OCI-LY1 (cell line): ENCODE measurements around the gene LRIG3.

Experiments
- H2AFZ ChIP-seq: fragments of 200-600 bp; sonication (generic), shearing (Covaris generic); 2 replicates; pipeline ENCODE4 v1.6.0; 2014; ENCODE audit warnings: antibody characterized with exemption, mild to moderate bottlenecking, low read length
- H3F3A ChIP-seq: fragments of 200-600 bp; sonication (generic), shearing (Covaris generic); 2 replicates; pipeline ENCODE4 v1.6.0; 2014; ENCODE audit warnings: mild to moderate bottlenecking, antibody characterized with exemption, low read length, moderate library complexity; ENCODE audit not compliant: insufficient read depth
- H3K27ac ChIP-seq: fragments of 200-600 bp; sonication (generic); 2 replicates; pipeline ENCODE4 v1.5.1; 2014; ENCODE audit warnings: low read length, mixed run types, mild to moderate bottlenecking, low read depth; ENCODE audit not compliant: poor library complexity, severe bottlenecking
- H3K27me3 ChIP-seq: fragments of 200-600 bp; sonication (generic); 2 replicates; pipeline ENCODE4 v1.6.0; 2014; ENCODE audit warnings: antibody characterized with exemption, mild to moderate bottlenecking, low read length, moderate library complexity; ENCODE audit not compliant: insufficient read depth
- H3K36me3 ChIP-seq: fragments of 200-600 bp; sonication (generic); 2 replicates; pipeline ENCODE4 v1.6.1; 2014; ENCODE audit warnings: mild to moderate bottlenecking, antibody characterized with exemption, low read length, moderate library complexity, mixed read lengths; ENCODE audit not compliant: insufficient read depth
- H3K4me1 ChIP-seq: fragments of 200-600 bp; sonication (generic); 2 replicates; pipeline ENCODE4 v1.5.1; 2014; ENCODE audit warnings: mild to moderate bottlenecking, low read length, moderate library complexity; ENCODE audit not compliant: insufficient read depth, severe bottlenecking
- H3K4me2 ChIP-seq: fragments of 200-600 bp; sonication (generic), shearing (Covaris generic); 2 replicates; pipeline ENCODE4 v1.6.1; 2014; ENCODE audit warnings: low read length
- H3K4me3 ChIP-seq: fragments of 200-600 bp; sonication (generic); 2 replicates; pipeline ENCODE4 v1.5.1; 2014; ENCODE audit warnings: low read length, low read depth, mild to moderate bottlenecking, mixed read lengths; ENCODE audit not compliant: poor library complexity, severe bottlenecking
- H3K79me2 ChIP-seq: fragments of 200-600 bp; shearing (Covaris generic); 2 replicates; pipeline ENCODE4 v1.6.1; 2016; ENCODE audit warnings: mixed run types, low read length, mixed read lengths; ENCODE audit not compliant: insufficient read depth
- H3K9ac ChIP-seq: fragments of 200-600 bp; sonication (generic), shearing (Covaris generic); 2 replicates; pipeline ENCODE4 v1.6.1; 2014; ENCODE audit warnings: mild to moderate bottlenecking, low read length, mixed read lengths
- H3K9me2 ChIP-seq: fragments of 200-600 bp; sonication (generic), shearing (Covaris generic); 2 replicates; pipeline ENCODE4 v1.6.1; 2014; ENCODE audit warnings: low read depth, mild to moderate bottlenecking, low read length, mixed read lengths
- H3K9me3 ChIP-seq: fragments of 200-600 bp; shearing (Covaris generic); 2 replicates; pipeline ENCODE4 v1.6.1; 2014; ENCODE audit warnings: low read length, mixed read lengths
- H4K20me1 ChIP-seq: fragments of 200-600 bp; sonication (generic), shearing (Covaris generic); 2 replicates; pipeline ENCODE4 v1.6.0; 2016; ENCODE audit warnings: mild to moderate bottlenecking, low read length; ENCODE audit not compliant: insufficient read depth
- EZH2 ChIP-seq: fragments of 200-600 bp; sonication (generic), shearing (Covaris generic); IDR thresholded peaks from 2 replicates; pipeline ENCODE4 v1.8.0; 2017; ENCODE audit warnings: borderline replicate concordance, mixed run types, mild to moderate bottlenecking, antibody characterized with exemption, low read length, moderate library complexity, mixed read lengths
- TF ChIP-seq, protein P1 (sequence below): fragments of 200-600 bp; sonication (generic), shearing (Covaris generic); IDR thresholded peaks from 2 replicates; pipeline ENCODE4 v1.5.1; 2017; ENCODE audit warnings: mild to moderate bottlenecking, antibody characterized with exemption, low read length, moderate library complexity, mixed read lengths

LRIG3 gene

GRCh38 chr12:58896278-58896677 lies 24.0 kb downstream of the LRIG3 start:
- Histone ChIP-seq H4K20me1 (no peaks in the 10 kb centered on the region), H3K9ac (no peak overlapping the region), H3K4me3 (no peak overlapping the region), H3K79me2 (no peaks in the 10 kb centered on the region), H2AFZ (no peak overlapping the region), H3K36me3 (no peaks in the 10 kb centered on the region), H3K9me2 (no peaks in the 10 kb centered on the region), H3K27me3 (no peaks in the 10 kb centered on the region), H3K4me1 (no peaks in the 10 kb centered on the region), H3K27ac (no peak overlapping the region), H3K4me2 (no peak overlapping the region), H3F3A (no peaks in the 10 kb centered on the region), H3K9me3 (no peaks in the 10 kb centered on the region)
- TF ChIP-seq EZH2, result no peak
- TF ChIP-seq, protein P1, sequence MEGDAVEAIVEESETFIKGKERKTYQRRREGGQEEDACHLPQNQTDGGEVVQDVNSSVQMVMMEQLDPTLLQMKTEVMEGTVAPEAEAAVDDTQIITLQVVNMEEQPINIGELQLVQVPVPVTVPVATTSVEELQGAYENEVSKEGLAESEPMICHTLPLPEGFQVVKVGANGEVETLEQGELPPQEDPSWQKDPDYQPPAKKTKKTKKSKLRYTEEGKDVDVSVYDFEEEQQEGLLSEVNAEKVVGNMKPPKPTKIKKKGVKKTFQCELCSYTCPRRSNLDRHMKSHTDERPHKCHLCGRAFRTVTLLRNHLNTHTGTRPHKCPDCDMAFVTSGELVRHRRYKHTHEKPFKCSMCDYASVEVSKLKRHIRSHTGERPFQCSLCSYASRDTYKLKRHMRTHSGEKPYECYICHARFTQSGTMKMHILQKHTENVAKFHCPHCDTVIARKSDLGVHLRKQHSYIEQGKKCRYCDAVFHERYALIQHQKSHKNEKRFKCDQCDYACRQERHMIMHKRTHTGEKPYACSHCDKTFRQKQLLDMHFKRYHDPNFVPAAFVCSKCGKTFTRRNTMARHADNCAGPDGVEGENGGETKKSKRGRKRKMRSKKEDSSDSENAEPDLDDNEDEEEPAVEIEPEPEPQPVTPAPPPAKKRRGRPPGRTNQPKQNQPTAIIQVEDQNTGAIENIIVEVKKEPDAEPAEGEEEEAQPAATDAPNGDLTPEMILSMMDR, result no peak

GRCh38 chr12:58895053-58895452 lies 25.3 kb downstream of the LRIG3 start:
- Histone ChIP-seq H3K9ac (no peak overlapping the region), H2AFZ (no peak overlapping the region), H3K36me3 (no peaks in the 10 kb centered on the region), H3K79me2 (no peaks in the 10 kb centered on the region), H3K27me3 (no peaks in the 10 kb centered on the region), H3K4me3 (no peak overlapping the region), H3F3A (no peaks in the 10 kb centered on the region), H4K20me1 (no peaks in the 10 kb centered on the region), H3K4me2 (no peak overlapping the region), H3K4me1 (no peaks in the 10 kb centered on the region), H3K9me2 (no peaks in the 10 kb centered on the region), H3K27ac (no peak overlapping the region), H3K9me3 (no peaks in the 10 kb centered on the region)
- TF ChIP-seq, protein P1, result no peak
- no peak for TF ChIP-seq EZH2

GRCh38 chr12:58894040-58894439 lies 26.3 kb downstream of the LRIG3 start:
- no peak overlapping the region for H2AFZ ChIP-seq
- H3K4me1 ChIP-seq, result no peaks in the 10 kb centered on the region
- H4K20me1 ChIP-seq, result no peaks in the 10 kb centered on the region
- H3K79me2 ChIP-seq, result no peaks in the 10 kb centered on the region
- TF ChIP-seq, protein P1, result no peak
- no peak for TF ChIP-seq EZH2
- no peak overlapping the region for H3K27ac ChIP-seq
- H3K9me2 ChIP-seq, result no peaks in the 10 kb centered on the region
- H3K4me2 ChIP-seq, result no peak overlapping the region
- no peak overlapping the region for H3K9ac ChIP-seq
- no peaks in the 10 kb centered on the region for H3K36me3 ChIP-seq
- H3F3A ChIP-seq, result no peaks in the 10 kb centered on the region
- H3K4me3 ChIP-seq, result no peak overlapping the region
- H3K9me3 ChIP-seq, result no peaks in the 10 kb centered on the region
- no peaks in the 10 kb centered on the region for H3K27me3 ChIP-seq
